ENCODE measurements around the gene SPAG9. TPM values are rescaled to one million over a fixed set of nuclear protein-coding genes. Genes with fewer than 3 reads are reported as not detected.

SPAG9 gene
- total and polyA plus RNA-seq, 2 donors: 35.6 to 37.3 TPM

GRCh38 chr17:51044976-51045375 is 75.7 kb downstream of the SPAG9 start:
- Histone ChIP-seq H3K4me3 (ENCODE audit: low read length in 2 of 2) (no peak overlapping the region), H3K9me3 (ENCODE audit: control insufficient read depth in 2 of 2, insufficient read depth in 1 of 2, low read length in 1 of 2) (no peaks in the 10 kb centered on the region), H3K27me3 (ENCODE audit: control insufficient read depth in 2 of 2, insufficient read depth in 1 of 2, low read length in 1 of 2) (no peaks in the 10 kb centered on the region), H3K27ac (ENCODE audit: low read depth in 1 of 2, low read length in 1 of 2) (peak overlapping the region in 1 of 2 donors; percentile 31), H3K4me1 (ENCODE audit: control insufficient read depth in 2 of 2, insufficient read depth in 2 of 2, low read length in 2 of 2) (no peaks in the 10 kb centered on the region), H3K36me3 (ENCODE audit: control insufficient read depth in 2 of 2, insufficient read depth in 2 of 2, low read length in 1 of 2) (peaks cover 0 to 7% of the 10 kb centered on the region in 2 donors)
- no peak for DNase-seq (ENCODE audit: low read depth in 6 of 9, low spot score in 9 of 9)
- 93% methylated on average over 7 of the region's 7 CpGs for WGBS

DNA sequence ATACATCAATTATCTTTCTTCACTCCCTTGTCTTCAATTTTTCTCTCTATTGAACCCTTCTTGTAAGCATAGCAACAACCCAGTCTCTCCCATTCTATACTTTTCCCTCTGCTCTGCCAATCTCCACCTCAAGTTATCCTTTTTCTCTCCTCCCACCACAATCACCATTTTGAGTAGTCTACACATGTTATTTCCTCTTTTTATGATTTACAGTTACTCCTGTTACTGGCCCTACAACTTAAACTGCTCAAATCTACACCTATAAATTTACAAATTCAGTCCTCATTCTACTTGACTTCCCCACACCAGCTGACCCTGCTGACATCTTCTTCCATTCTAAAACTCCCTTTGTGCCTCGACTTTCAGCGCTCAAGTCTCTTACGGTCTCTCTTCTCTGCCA is 84.6 kb downstream of the SPAG9 start:
- Histone ChIP-seq H3K27me3 (ENCODE audit: control insufficient read depth in 2 of 2, insufficient read depth in 1 of 2, low read length in 1 of 2) (no peaks in the 10 kb centered on the region), H3K27ac (ENCODE audit: low read depth in 1 of 2, low read length in 1 of 2) (no peak overlapping the region), H3K4me3 (ENCODE audit: low read length in 2 of 2) (no peak overlapping the region), H3K4me1 (ENCODE audit: control insufficient read depth in 2 of 2, insufficient read depth in 2 of 2, low read length in 2 of 2) (peaks cover 0 to 5% of the 10 kb centered on the region in 2 donors), H3K36me3 (ENCODE audit: control insufficient read depth in 2 of 2, insufficient read depth in 2 of 2, low read length in 1 of 2) (peaks cover 0 to 14% of the 10 kb centered on the region in 2 donors), H3K9me3 (ENCODE audit: control insufficient read depth in 2 of 2, insufficient read depth in 1 of 2, low read length in 1 of 2) (no peaks in the 10 kb centered on the region)
- WGBS: 80% methylated on average over 3 of the region's 3 CpGs
- no peak for DNase-seq (ENCODE audit: low read depth in 6 of 9, low spot score in 9 of 9)

DNA sequence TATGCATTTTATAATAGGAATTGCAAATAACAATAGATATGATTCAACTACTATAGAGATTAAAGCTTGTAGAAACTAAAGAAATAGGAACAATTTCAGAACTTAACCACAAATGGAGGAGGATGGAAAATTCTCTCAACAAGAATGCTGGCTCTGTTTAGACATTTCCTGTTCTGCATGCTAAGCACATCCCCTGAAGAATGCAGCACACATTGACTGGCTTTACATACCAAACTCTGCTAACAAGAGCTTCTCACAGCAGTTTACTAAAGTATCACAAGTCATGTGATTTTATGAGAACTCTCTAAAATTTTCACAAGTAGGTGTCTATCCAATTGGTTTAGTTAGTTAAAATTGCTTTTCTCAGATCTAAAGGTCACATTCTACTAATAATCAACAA is 85.2 kb downstream of the SPAG9 start:
- H3K27ac ChIP-seq (ENCODE audit: low read depth in 1 of 2, low read length in 1 of 2): peak overlapping the region in 1 of 2 donors; percentile 66

GRCh38 chr17:51034800-51035199 is 85.9 kb downstream of the SPAG9 start:
- H3K9me3 ChIP-seq (ENCODE audit: control insufficient read depth in 2 of 2, insufficient read depth in 1 of 2, low read length in 1 of 2): no peaks in the 10 kb centered on the region
- H3K36me3 ChIP-seq (ENCODE audit: control insufficient read depth in 2 of 2, insufficient read depth in 2 of 2, low read length in 1 of 2): peaks cover 0 to 14% of the 10 kb centered on the region in 2 donors
- no peaks in the 10 kb centered on the region for H3K27me3 ChIP-seq (ENCODE audit: control insufficient read depth in 2 of 2, insufficient read depth in 1 of 2, low read length in 1 of 2)
- H3K4me1 ChIP-seq (ENCODE audit: control insufficient read depth in 2 of 2, insufficient read depth in 2 of 2, low read length in 2 of 2): peaks cover 0 to 5% of the 10 kb centered on the region in 2 donors
- WGBS: 97% methylated on average over 2 of the region's 2 CpGs
- no peak overlapping the region for H3K27ac ChIP-seq (ENCODE audit: low read depth in 1 of 2, low read length in 1 of 2)
- no peak for DNase-seq (ENCODE audit: low read depth in 6 of 9, low spot score in 9 of 9)
- no peak overlapping the region for H3K4me3 ChIP-seq (ENCODE audit: low read length in 2 of 2)

More for the DNA sequence above, 85.2 kb downstream of the SPAG9 start:
- no peaks in the 10 kb centered on the region for H3K27me3 ChIP-seq (ENCODE audit: control insufficient read depth in 2 of 2, insufficient read depth in 1 of 2, low read length in 1 of 2)
- H3K4me3 ChIP-seq (ENCODE audit: low read length in 2 of 2): no peak overlapping the region
- H3K4me1 ChIP-seq (ENCODE audit: control insufficient read depth in 2 of 2, insufficient read depth in 2 of 2, low read length in 2 of 2): peaks cover 0 to 5% of the 10 kb centered on the region in 2 donors
- peak in 3 of 9 donors; percentile 2 to 39 (median 26) for DNase-seq (ENCODE audit: low read depth in 6 of 9, low spot score in 9 of 9)
- H3K9me3 ChIP-seq (ENCODE audit: control insufficient read depth in 2 of 2, insufficient read depth in 1 of 2, low read length in 1 of 2): no peaks in the 10 kb centered on the region
- H3K36me3 ChIP-seq (ENCODE audit: control insufficient read depth in 2 of 2, insufficient read depth in 2 of 2, low read length in 1 of 2): peaks cover 0 to 14% of the 10 kb centered on the region in 2 donors

DNA sequence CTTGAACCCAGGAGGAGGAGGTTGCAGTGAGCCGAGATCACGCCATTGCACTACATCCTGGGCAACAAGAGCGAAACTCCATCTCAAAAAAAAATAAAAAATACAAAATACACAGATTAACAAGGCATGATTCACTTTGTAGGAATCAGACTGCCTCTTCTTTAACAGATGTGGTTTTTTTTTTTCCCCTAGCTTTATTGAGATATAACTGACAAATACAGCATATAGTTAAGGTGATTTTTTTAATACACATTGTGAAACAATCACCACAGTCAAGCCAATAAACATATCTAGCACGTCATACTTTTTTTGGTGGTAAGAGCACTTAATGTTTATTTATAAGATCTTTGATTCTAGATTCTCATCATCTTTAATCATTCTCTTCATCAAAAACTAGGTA is 87.8 kb downstream of the SPAG9 start:
- Histone ChIP-seq H3K27me3 (ENCODE audit: control insufficient read depth in 2 of 2, insufficient read depth in 1 of 2, low read length in 1 of 2) (no peaks in the 10 kb centered on the region), H3K4me3 (ENCODE audit: low read length in 2 of 2) (no peak overlapping the region), H3K27ac (ENCODE audit: low read depth in 1 of 2, low read length in 1 of 2) (no peak overlapping the region), H3K9me3 (ENCODE audit: control insufficient read depth in 2 of 2, insufficient read depth in 1 of 2, low read length in 1 of 2) (no peaks in the 10 kb centered on the region), H3K4me1 (ENCODE audit: control insufficient read depth in 2 of 2, insufficient read depth in 2 of 2, low read length in 2 of 2) (peaks cover 0 to 5% of the 10 kb centered on the region in 2 donors), H3K36me3 (ENCODE audit: control insufficient read depth in 2 of 2, insufficient read depth in 2 of 2, low read length in 1 of 2) (peaks cover 0 to 10% of the 10 kb centered on the region in 2 donors)
- no peak for DNase-seq (ENCODE audit: low read depth in 6 of 9, low spot score in 9 of 9)
- 88% methylated on average over 4 of the region's 4 CpGs for WGBS

DNA sequence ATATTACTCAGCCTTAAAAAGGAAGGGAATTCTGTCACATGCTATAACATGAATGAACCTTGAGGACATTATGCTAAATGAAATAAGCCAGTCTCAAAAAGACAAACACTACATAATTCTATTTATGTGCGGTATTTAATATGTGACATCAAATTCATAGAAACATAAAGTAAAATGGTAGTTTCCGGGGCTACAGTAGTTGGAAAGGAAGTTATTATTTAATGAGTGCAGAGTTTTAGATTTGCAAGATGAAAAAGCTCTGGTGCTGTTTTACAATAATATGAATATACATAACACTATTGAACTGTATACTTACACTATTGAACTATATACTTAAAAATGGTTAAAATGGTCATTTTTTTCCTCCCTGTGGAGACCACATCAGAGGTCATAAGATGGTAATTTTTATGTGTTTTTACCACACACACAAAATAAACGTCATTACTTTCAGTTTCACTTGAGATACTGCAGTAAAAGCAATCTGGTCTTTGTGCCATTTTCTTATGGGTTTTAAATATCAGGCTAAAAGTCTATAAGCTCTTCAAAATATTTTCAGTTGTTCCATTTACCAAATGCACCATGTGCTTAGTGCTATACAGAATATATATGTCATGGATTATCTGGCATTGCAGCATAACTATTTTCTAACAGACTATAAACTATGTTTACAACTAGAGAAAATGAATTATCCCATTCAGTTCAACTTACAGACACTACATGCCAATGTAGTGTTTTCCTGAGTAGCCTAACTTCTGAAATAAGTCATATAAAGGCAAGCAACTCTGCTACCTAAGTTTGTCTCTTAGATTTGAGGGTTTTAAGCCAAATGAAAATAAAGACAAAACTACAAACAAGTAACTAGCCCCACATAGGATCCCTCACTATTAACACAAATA is 90.9 kb downstream of the SPAG9 start:
- DNase-seq (ENCODE audit: low read depth in 6 of 9, low spot score in 9 of 9): peak in 2 of 9 donors; percentile 19 to 56
- peak overlapping the region in 1 of 2 donors; percentile 60 for H3K27ac ChIP-seq (ENCODE audit: low read depth in 1 of 2, low read length in 1 of 2)
- no peaks in the 10 kb centered on the region for H3K9me3 ChIP-seq (ENCODE audit: control insufficient read depth in 2 of 2, insufficient read depth in 1 of 2, low read length in 1 of 2)
- H3K4me3 ChIP-seq (ENCODE audit: low read length in 2 of 2): no peak overlapping the region
- no peaks in the 10 kb centered on the region for H3K27me3 ChIP-seq (ENCODE audit: control insufficient read depth in 2 of 2, insufficient read depth in 1 of 2, low read length in 1 of 2)
- WGBS: 35% methylated on average over 3 of the region's 3 CpGs
- no peaks in the 10 kb centered on the region for H3K4me1 ChIP-seq (ENCODE audit: control insufficient read depth in 2 of 2, insufficient read depth in 2 of 2, low read length in 2 of 2)
- peaks cover 0 to 5% of the 10 kb centered on the region in 2 donors for H3K36me3 ChIP-seq (ENCODE audit: control insufficient read depth in 2 of 2, insufficient read depth in 2 of 2, low read length in 1 of 2)

GRCh38 chr17:51029142-51029541 is 91.5 kb downstream of the SPAG9 start:
- Histone ChIP-seq H3K4me1 (ENCODE audit: control insufficient read depth in 2 of 2, insufficient read depth in 2 of 2, low read length in 2 of 2) (no peaks in the 10 kb centered on the region), H3K27ac (ENCODE audit: low read depth in 1 of 2, low read length in 1 of 2) (no peak overlapping the region), H3K4me3 (ENCODE audit: low read length in 2 of 2) (no peak overlapping the region), H3K36me3 (ENCODE audit: control insufficient read depth in 2 of 2, insufficient read depth in 2 of 2, low read length in 1 of 2) (peaks cover 0 to 4% of the 10 kb centered on the region in 2 donors), H3K9me3 (ENCODE audit: control insufficient read depth in 2 of 2, insufficient read depth in 1 of 2, low read length in 1 of 2) (no peaks in the 10 kb centered on the region), H3K27me3 (ENCODE audit: control insufficient read depth in 2 of 2, insufficient read depth in 1 of 2, low read length in 1 of 2) (no peaks in the 10 kb centered on the region)
- DNase-seq (ENCODE audit: low read depth in 6 of 9, low spot score in 9 of 9): no peak
- 97% methylated on average over 1 of the region's 1 CpG for WGBS

DNA sequence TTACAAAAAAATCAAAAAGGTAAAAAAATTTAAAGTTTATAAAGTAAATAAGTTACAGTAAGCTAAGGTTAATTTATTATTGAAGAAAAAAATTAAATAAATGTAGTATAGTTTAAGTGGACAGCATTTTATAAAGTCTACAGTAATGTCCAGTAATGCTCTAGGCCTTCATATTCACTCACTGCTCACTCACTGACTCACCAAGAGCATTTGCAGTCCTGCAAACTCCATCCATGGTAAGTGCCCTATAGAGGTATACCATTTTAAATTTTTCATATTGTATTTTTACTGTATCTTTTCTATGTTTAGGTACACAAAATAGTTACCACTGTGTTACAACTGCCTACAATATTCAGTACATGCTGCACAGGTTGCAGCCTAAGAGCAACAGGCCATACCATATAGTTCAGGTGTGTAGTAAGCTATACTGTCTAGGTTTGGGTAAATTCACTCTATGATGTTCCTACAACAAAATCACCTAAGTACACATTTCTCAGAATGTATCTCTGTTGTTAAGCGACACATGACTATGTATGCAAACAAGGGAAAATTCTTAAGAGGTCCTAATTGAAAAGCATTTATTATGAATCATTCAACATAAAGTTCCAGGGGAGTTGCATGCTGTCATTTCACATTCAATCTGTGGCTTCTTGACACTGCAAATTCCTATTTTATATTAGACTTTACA is 92.3 kb downstream of the SPAG9 start:
- H3K27ac ChIP-seq (ENCODE audit: low read depth in 1 of 2, low read length in 1 of 2): no peak overlapping the region
- peaks cover 0 to 1% of the 10 kb centered on the region in 2 donors for H3K36me3 ChIP-seq (ENCODE audit: control insufficient read depth in 2 of 2, insufficient read depth in 2 of 2, low read length in 1 of 2)
- H3K9me3 ChIP-seq (ENCODE audit: control insufficient read depth in 2 of 2, insufficient read depth in 1 of 2, low read length in 1 of 2): no peaks in the 10 kb centered on the region
- WGBS: 99% methylated on average over 1 of the region's 1 CpG
- no peak for DNase-seq (ENCODE audit: low read depth in 6 of 9, low spot score in 9 of 9)
- no peaks in the 10 kb centered on the region for H3K27me3 ChIP-seq (ENCODE audit: control insufficient read depth in 2 of 2, insufficient read depth in 1 of 2, low read length in 1 of 2)
- no peaks in the 10 kb centered on the region for H3K4me1 ChIP-seq (ENCODE audit: control insufficient read depth in 2 of 2, insufficient read depth in 2 of 2, low read length in 2 of 2)
- no peak overlapping the region for H3K4me3 ChIP-seq (ENCODE audit: low read length in 2 of 2)

DNA sequence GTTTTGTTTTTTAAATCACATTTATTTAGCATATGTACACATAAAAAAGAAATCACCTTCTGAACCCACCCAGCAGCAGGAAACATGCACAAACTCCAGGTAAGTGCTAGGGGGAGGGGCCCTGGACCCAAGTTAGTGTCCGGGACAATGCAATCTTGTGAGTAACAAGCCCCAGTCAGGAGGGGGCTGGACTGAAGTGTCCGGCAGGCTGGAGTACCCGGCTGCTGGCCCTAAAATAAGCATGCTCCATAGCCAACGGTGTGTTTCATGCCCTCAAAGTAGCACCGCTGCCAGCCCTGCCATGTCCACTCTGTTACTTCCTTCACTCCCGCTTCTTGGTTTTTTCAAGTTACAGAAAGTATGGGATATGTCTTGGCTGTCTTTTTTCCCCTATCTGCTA is 102.1 kb downstream of the SPAG9 start:
- H3K9me3 ChIP-seq (ENCODE audit: control insufficient read depth in 2 of 2, insufficient read depth in 1 of 2, low read length in 1 of 2): no peaks in the 10 kb centered on the region
- peaks cover 19 to 43% of the 10 kb centered on the region in 2 donors for H3K36me3 ChIP-seq (ENCODE audit: control insufficient read depth in 2 of 2, insufficient read depth in 2 of 2, low read length in 1 of 2)
- no peak overlapping the region for H3K4me3 ChIP-seq (ENCODE audit: low read length in 2 of 2)
- H3K27ac ChIP-seq (ENCODE audit: low read depth in 1 of 2, low read length in 1 of 2): no peak overlapping the region
- no peak for DNase-seq (ENCODE audit: low read depth in 6 of 9, low spot score in 9 of 9)
- H3K4me1 ChIP-seq (ENCODE audit: control insufficient read depth in 2 of 2, insufficient read depth in 2 of 2, low read length in 2 of 2): no peaks in the 10 kb centered on the region
- 97% methylated on average over 6 of the region's 6 CpGs for WGBS
- H3K27me3 ChIP-seq (ENCODE audit: control insufficient read depth in 2 of 2, insufficient read depth in 1 of 2, low read length in 1 of 2): no peaks in the 10 kb centered on the region

Data from thymus (tissue), 11 donors.